CD4-positive, alpha-beta memory T cell (primary cell): Measurements from ENCODE around the gene DAP. TPM values are rescaled to one million over a fixed set of nuclear protein-coding genes. Genes with fewer than 3 reads are reported as not detected.

Experiments
- CTCF ChIA-PET: fragments of 350-600 bp; sonication (Branson Sonifier 250); formaldehyde crosslinking; loops from one replicate; lab custom pipeline; 2021; ENCODE audit warnings: inconsistent platforms; ENCODE audit not compliant: partially characterized antibody; lab: Charles Lee
- POLR2A ChIA-PET: fragments of 350-600 bp; sonication (Branson Sonifier 250); formaldehyde crosslinking; loops from one replicate; lab custom pipeline; 2021; ENCODE audit not compliant: partially characterized antibody; lab: Charles Lee
- DNase-seq, 5 donors: peaks; one replicate each; pipeline versions ENCODE4 v3.0.0 to v3.0.0-alpha.2; 2020 to 2022; ENCODE audit warnings: mixed read lengths in 1 of 5
- H3K27ac ChIP-seq: one replicate; pipeline ENCODE4 v1.7.0; 2013; ENCODE audit warnings: low read depth, low read length
- H3K27me3 ChIP-seq: 2 replicates; pipeline ENCODE4 v1.7.0; 2013; ENCODE audit warnings: mild to moderate bottlenecking, low read length, moderate library complexity; ENCODE audit not compliant: insufficient read depth
- H3K36me3 ChIP-seq: 2 replicates; pipeline ENCODE4 v1.7.0; 2013; ENCODE audit warnings: mild to moderate bottlenecking, low read length, moderate library complexity; ENCODE audit not compliant: insufficient read depth
- H3K4me1 ChIP-seq: 2 replicates; pipeline ENCODE4 v1.7.0; 2013; ENCODE audit warnings: mild to moderate bottlenecking, low read length, moderate library complexity; ENCODE audit not compliant: insufficient read depth
- H3K4me3 ChIP-seq, 2 donors: one replicate each; pipeline ENCODE4 v1.7.0; 2013; ENCODE audit warnings: low read length in 2 of 2, mild to moderate bottlenecking in 1 of 2
- H3K9me3 ChIP-seq, 2 donors: one replicate each; pipeline ENCODE4 v1.7.0; 2013; ENCODE audit warnings: low read length in 2 of 2, control low read depth in 1 of 2; ENCODE audit not compliant: control insufficient read depth in 1 of 2
- H3K27ac Mint-ChIP-seq, 7 donors: one replicate each; pipeline ENCODE4 v1.8.0; 2020 to 2021; ENCODE audit warnings: mixed read lengths in 7 of 7, mild to moderate bottlenecking in 6 of 7, inconsistent platforms in 3 of 7, moderate library complexity in 3 of 7
- H3K27me3 Mint-ChIP-seq, 2 donors: one replicate each; pipeline ENCODE4 v1.8.0; 2020 to 2021; ENCODE audit warnings: mixed read lengths in 2 of 2
- H3K36me3 Mint-ChIP-seq, 2 donors: one replicate each; pipeline ENCODE4 v1.8.0; 2020 to 2021; ENCODE audit warnings: mixed read lengths in 2 of 2, inconsistent platforms in 1 of 2, mild to moderate bottlenecking in 1 of 2
- H3K4me1 Mint-ChIP-seq, 4 donors: one replicate each; pipeline ENCODE4 v1.8.0; 2020 to 2021; ENCODE audit warnings: mixed read lengths in 4 of 4, mild to moderate bottlenecking in 1 of 4
- H3K4me3 Mint-ChIP-seq, 8 donors: one replicate each; pipeline ENCODE4 v1.8.0; 2020 to 2021; ENCODE audit warnings: mixed read lengths in 8 of 8, mild to moderate bottlenecking in 7 of 8, moderate library complexity in 6 of 8, inconsistent platforms in 3 of 8
- H3K9me3 Mint-ChIP-seq, 8 donors: one replicate each; pipeline ENCODE4 v1.8.0; 2020 to 2021; ENCODE audit warnings: mixed read lengths in 8 of 8, mild to moderate bottlenecking in 5 of 8, inconsistent platforms in 3 of 8, moderate library complexity in 1 of 8
- intact Hi-C: fragments of 100-400 bp; cut with micrococcal nuclease; formaldehyde crosslinking; loops from one replicate; pipeline ENCODE4 v1.15.1; 2023
- polyA plus RNA-seq, 2 donors: library from polyadenylated mRNA; unstranded; fragments of 300-500 nt; fragmentation: Illumina TruSeq; gene quantifications; one replicate each; pipeline ENCODE4 v1.2.3, GENCODE V29; 2021
- total RNA-seq, 2 experiments: library from RNA; stranded (reverse); gene quantifications; one replicate each; pipeline ENCODE4 v1.2.3, GENCODE V29; 2021

Gene DAP
- total and polyA plus RNA-seq, 4 experiments from 2014 or later: 39.0 to 88.1 (median 39.4) TPM

DNA sequence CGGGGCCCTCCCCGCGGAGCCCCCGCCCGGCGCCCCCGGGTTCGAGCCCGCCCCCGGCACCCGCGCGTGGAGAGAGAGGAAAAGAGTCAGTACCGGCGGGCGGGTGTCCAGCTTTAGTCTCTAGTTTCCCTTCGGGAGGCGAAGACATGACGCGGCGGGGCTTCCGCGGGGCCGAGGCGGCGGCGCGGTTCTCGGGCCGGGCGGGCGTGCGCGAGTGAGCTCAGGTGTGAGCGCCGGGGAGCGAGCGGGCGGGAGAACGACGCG, 181 bp downstream of the DAP start:
- H3K36me3 Mint-ChIP-seq: peaks cover 0 to 14% of the 10 kb centered on the region in 2 donors
- H3K9me3 ChIP-seq: no peaks in the 10 kb centered on the region
- no peaks in the 10 kb centered on the region for H3K9me3 Mint-ChIP-seq
- no peaks in the 10 kb centered on the region for H3K27me3 Mint-ChIP-seq
- H3K4me1 Mint-ChIP-seq: peaks cover 31 to 63% (median 50%) of the 10 kb centered on the region in 4 donors
- H3K27ac ChIP-seq: peak overlapping the region; percentile 75
- no peak for DNase-seq
- peak overlapping the region in 1 of 2 donors; percentile 54 for H3K4me3 ChIP-seq
- H3K4me3 Mint-ChIP-seq: peak overlapping the region in 4 of 8 donors; percentile 25 to 95 (median 58)
- intact Hi-C loops: loop anchor here (1.0 to 10.0 kb wide), 6 partner anchors 126 to 511 kb away; partner anchors contain the start of genes ANKRD33B, CCT5, MARCHF6 and ROPN1L
- peak overlapping the region in 1 of 7 donors; percentile 88 for H3K27ac Mint-ChIP-seq
- no peaks in the 10 kb centered on the region for H3K27me3 ChIP-seq
- ChIA-PET POLR2A (interaction anchor here (0.6 to 1.7 kb wide), 3 partner anchors 58 to 511 kb away, joined by 3 to 8 read pairs (median 3); partner anchors contain the start of genes ATPSCKMT and CCT5), CTCF (interaction anchor here (0.6 kb wide), 1 partner anchor 11 kb away, joined by 3 read pairs; no protein-coding TSS in a partner anchor)
- no peaks in the 10 kb centered on the region for H3K36me3 ChIP-seq
- peaks cover 32% of the 10 kb centered on the region for H3K4me1 ChIP-seq

DNA sequence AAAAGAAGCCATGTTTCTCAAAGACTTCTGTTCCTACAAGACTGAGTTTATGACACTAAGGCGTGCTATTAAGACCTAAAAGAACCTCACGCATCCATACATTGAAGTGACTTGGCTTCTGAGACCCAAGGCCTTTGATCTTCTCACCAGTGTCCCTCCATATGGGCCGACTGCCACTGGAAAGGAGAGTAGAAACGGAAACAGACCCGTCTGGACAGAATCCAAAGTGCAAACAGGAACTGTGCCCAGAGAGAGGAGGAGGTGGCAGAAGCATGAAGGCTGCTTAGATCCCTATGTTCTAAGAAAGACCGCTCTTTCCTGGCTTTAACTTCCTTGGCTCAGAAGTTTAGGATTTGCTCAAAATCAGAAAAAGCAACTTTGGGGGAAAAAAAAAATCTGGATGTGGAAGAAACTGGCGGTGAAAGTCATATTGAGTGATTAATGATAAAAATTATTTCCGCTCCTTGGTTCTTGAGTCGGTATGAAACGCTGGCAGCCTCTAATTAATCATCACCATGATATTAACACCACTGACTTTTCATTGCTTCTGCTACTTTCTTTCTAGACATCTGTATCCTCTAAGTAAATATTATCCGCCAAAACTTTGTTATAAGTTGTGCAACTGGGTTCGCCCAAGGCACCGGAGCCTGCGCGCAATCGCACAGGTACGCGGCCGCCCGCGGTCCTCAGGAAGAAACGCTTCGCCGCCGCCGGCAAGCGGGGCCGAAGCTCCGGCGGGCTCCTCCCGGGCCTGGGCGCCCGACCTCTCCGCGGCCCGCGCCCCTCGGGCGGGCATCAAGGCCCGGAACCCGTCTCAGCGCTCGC, 726 bp downstream of the DAP start:
- H3K27me3 Mint-ChIP-seq: no peaks in the 10 kb centered on the region
- peak overlapping the region; percentile 93 to 98 (median 95) for H3K4me3 Mint-ChIP-seq
- H3K4me1 ChIP-seq: peaks cover 32% of the 10 kb centered on the region
- no peaks in the 10 kb centered on the region for H3K27me3 ChIP-seq
- peak overlapping the region; percentile 87 to 97 (median 92) for H3K27ac Mint-ChIP-seq
- H3K36me3 ChIP-seq: no peaks in the 10 kb centered on the region
- H3K4me3 ChIP-seq: peak overlapping the region; percentile 54 to 74
- intact Hi-C loops: loop anchor here (2.0 to 10.0 kb wide), 4 partner anchors 126 to 318 kb away; partner anchors contain the start of genes ANKRD33B and ROPN1L
- peaks cover 35 to 67% (median 53%) of the 10 kb centered on the region in 4 donors for H3K4me1 Mint-ChIP-seq
- H3K27ac ChIP-seq: peak overlapping the region; percentile 75
- ChIA-PET POLR2A (interaction anchor here (1.0 to 1.7 kb wide), 2 partner anchors 58 to 511 kb away, joined by 3 to 8 read pairs; partner anchors contain the start of genes ATPSCKMT and CCT5), CTCF (no interaction called here)
- H3K9me3 ChIP-seq: no peaks in the 10 kb centered on the region
- DNase-seq: peak in 1 of 5 donors; percentile 48
- peaks cover 1 to 14% of the 10 kb centered on the region in 2 donors for H3K36me3 Mint-ChIP-seq
- H3K9me3 Mint-ChIP-seq: no peaks in the 10 kb centered on the region

- H3K27ac Mint-ChIP-seq: peak overlapping the region; percentile 29 to 83 (median 46)
- peaks cover 13 to 22% of the 10 kb centered on the region in 2 donors for H3K36me3 Mint-ChIP-seq
- no peaks in the 10 kb centered on the region for H3K9me3 ChIP-seq
- ChIA-PET POLR2A (interaction anchor here (1.7 kb wide), 1 partner anchor 406 kb away, joined by 3 read pairs; the partner anchor contains the start of gene MARCHF6), CTCF (no interaction called here)
- no peaks in the 10 kb centered on the region for H3K27me3 Mint-ChIP-seq
- peak overlapping the region; percentile 53 to 96 (median 71) for H3K4me3 Mint-ChIP-seq
- intact Hi-C loops: no loop called here
- H3K4me1 ChIP-seq: peaks cover 32% of the 10 kb centered on the region
- H3K36me3 ChIP-seq: no peaks in the 10 kb centered on the region
- H3K9me3 Mint-ChIP-seq: no peaks in the 10 kb centered on the region
- H3K27ac ChIP-seq: no peak overlapping the region
- H3K4me3 ChIP-seq: no peak overlapping the region
- H3K27me3 ChIP-seq: no peaks in the 10 kb centered on the region
- H3K4me1 Mint-ChIP-seq: peaks cover 38 to 76% (median 60%) of the 10 kb centered on the region in 4 donors
- DNase-seq: no peak
These were observed 1.9 kb downstream of the DAP start for GRCh38 chr5:10759111-10759510.

GRCh38 chr5:10757922-10758555, 3.0 kb downstream of the DAP start:
- ChIA-PET CTCF (no interaction called here), POLR2A (interaction anchor here (1.7 kb wide), 1 partner anchor 405 kb away, joined by 3 read pairs; the partner anchor contains the start of gene MARCHF6)
- peak overlapping the region in 5 of 7 donors; percentile 33 to 70 (median 48) for H3K27ac Mint-ChIP-seq
- intact Hi-C loops: no loop called here
- no peaks in the 10 kb centered on the region for H3K27me3 Mint-ChIP-seq
- H3K9me3 Mint-ChIP-seq: no peaks in the 10 kb centered on the region
- H3K4me3 ChIP-seq: no peak overlapping the region
- no peaks in the 10 kb centered on the region for H3K27me3 ChIP-seq
- H3K4me1 ChIP-seq: peaks cover 32% of the 10 kb centered on the region
- no peak for DNase-seq
- H3K27ac ChIP-seq: no peak overlapping the region
- peaks cover 46 to 86% (median 66%) of the 10 kb centered on the region in 4 donors for H3K4me1 Mint-ChIP-seq
- H3K4me3 Mint-ChIP-seq: peak overlapping the region in 5 of 8 donors; percentile 10 to 52 (median 21)
- no peaks in the 10 kb centered on the region for H3K9me3 ChIP-seq
- peaks cover 4% of the 10 kb centered on the region for H3K36me3 ChIP-seq
- H3K36me3 Mint-ChIP-seq: peaks cover 24 to 27% of the 10 kb centered on the region in 2 donors

- Histone ChIP-seq H3K4me1 (peaks cover 31% of the 10 kb centered on the region), H3K4me3 (no peak overlapping the region), H3K27ac (no peak overlapping the region), H3K36me3 (peaks cover 11% of the 10 kb centered on the region), H3K9me3 (no peaks in the 10 kb centered on the region), H3K27me3 (no peaks in the 10 kb centered on the region)
- H3K4me3 Mint-ChIP-seq: no peak overlapping the region
- H3K36me3 Mint-ChIP-seq: peaks cover 26 to 33% of the 10 kb centered on the region in 2 donors
- POLR2A ChIA-PET: no interaction called here
- CTCF ChIA-PET: no interaction called here
- H3K4me1 Mint-ChIP-seq: peaks cover 39 to 79% (median 61%) of the 10 kb centered on the region in 4 donors
- H3K27ac Mint-ChIP-seq: no peak overlapping the region
- DNase-seq: no peak
- intact Hi-C loops: no loop called here
- no peaks in the 10 kb centered on the region for H3K27me3 Mint-ChIP-seq
- H3K9me3 Mint-ChIP-seq: no peaks in the 10 kb centered on the region
These were observed 4.0 kb downstream of the DAP start for GRCh38 chr5:10757043-10757442.

GRCh38 chr5:10756549-10756948, 4.5 kb downstream of the DAP start:
- H3K4me3 Mint-ChIP-seq: peak overlapping the region in 1 of 8 donors; percentile 20
- H3K9me3 Mint-ChIP-seq: no peaks in the 10 kb centered on the region
- POLR2A ChIA-PET: no interaction called here
- intact Hi-C loops: no loop called here
- peak overlapping the region in 1 of 7 donors; percentile 29 for H3K27ac Mint-ChIP-seq
- peaks cover 35 to 74% (median 57%) of the 10 kb centered on the region in 4 donors for H3K4me1 Mint-ChIP-seq
- H3K36me3 ChIP-seq: peaks cover 11% of the 10 kb centered on the region
- no peaks in the 10 kb centered on the region for H3K27me3 Mint-ChIP-seq
- peaks cover 26% of the 10 kb centered on the region for H3K4me1 ChIP-seq
- no peak for DNase-seq
- no peak overlapping the region for H3K27ac ChIP-seq
- no peaks in the 10 kb centered on the region for H3K27me3 ChIP-seq
- H3K9me3 ChIP-seq: no peaks in the 10 kb centered on the region
- no peak overlapping the region for H3K4me3 ChIP-seq
- CTCF ChIA-PET: no interaction called here
- H3K36me3 Mint-ChIP-seq: peaks cover 26 to 36% of the 10 kb centered on the region in 2 donors

GRCh38 chr5:10753178-10753577, 7.9 kb downstream of the DAP start:
- no peak for DNase-seq
- Histone ChIP-seq H3K27ac (no peak overlapping the region), H3K4me3 (no peak overlapping the region), H3K4me1 (peaks cover 5% of the 10 kb centered on the region), H3K9me3 (no peaks in the 10 kb centered on the region), H3K36me3 (peaks cover 11% of the 10 kb centered on the region), H3K27me3 (no peaks in the 10 kb centered on the region)
- peaks cover 26 to 53% (median 40%) of the 10 kb centered on the region in 4 donors for H3K4me1 Mint-ChIP-seq
- no peaks in the 10 kb centered on the region for H3K27me3 Mint-ChIP-seq
- ChIA-PET CTCF (no interaction called here), POLR2A (no interaction called here)
- H3K36me3 Mint-ChIP-seq: peaks cover 40 to 55% of the 10 kb centered on the region in 2 donors
- peak overlapping the region in 1 of 7 donors; percentile 61 for H3K27ac Mint-ChIP-seq
- H3K9me3 Mint-ChIP-seq: no peaks in the 10 kb centered on the region
- H3K4me3 Mint-ChIP-seq: no peak overlapping the region
- intact Hi-C loops: no loop called here
